Measurements from ENCODE around the gene PODN. TPM values are rescaled to one million over a fixed set of nuclear protein-coding genes. Genes with fewer than 3 reads are reported as not detected.

Gene PODN
- total RNA-seq, 1 experiment from 2014 or later, result 0.17 TPM

GRCh38 chr1:53132176-53132575 lies 70.2 kb downstream of the PODN start:
- Histone ChIP-seq H4K91ac (ENCODE audit: insufficient read length, low read depth, low read length) (no peak overlapping the region), H3K4me1 (ENCODE audit: insufficient read depth, low read length) (no peaks in the 10 kb centered on the region), H3K56ac (ENCODE audit: insufficient read length, low read depth, low read length) (no peak overlapping the region), H3K14ac (ENCODE audit: insufficient read depth, low read length) (no peak overlapping the region), H2BK20ac (ENCODE audit: low read depth, low read length, poor library complexity, severe bottlenecking) (no peak overlapping the region), H4K5ac (ENCODE audit: insufficient read length, low read depth, low read length) (no peak overlapping the region), H3K18ac (ENCODE audit: insufficient read length, low read depth, low read length) (no peak overlapping the region), H3K4me2 (ENCODE audit: insufficient read depth, insufficient read length, low read length) (no peak overlapping the region), H3K9ac (ENCODE audit: extremely low read depth, insufficient read length, low read length) (no peak overlapping the region), H3K23me2 (ENCODE audit: insufficient read length, low read depth, low read length, poor library complexity, severe bottlenecking) (no peaks in the 10 kb centered on the region), H2AK5ac (ENCODE audit: insufficient read length, low read length) (no peak overlapping the region), H2BK5ac (ENCODE audit: insufficient read length, low read length) (no peak overlapping the region), H4K20me1 (ENCODE audit: control insufficient read depth, insufficient read depth, insufficient read length) (no peaks in the 10 kb centered on the region), H2BK12ac (ENCODE audit: insufficient read length, low read depth, low read length) (no peak overlapping the region), H4K8ac (replicated peaks; ENCODE audit: insufficient read length, low read depth, low read length) (no peak overlapping the region), H3K23ac (ENCODE audit: insufficient read length, low read depth, low read length) (no peak overlapping the region), H3K79me2 (ENCODE audit: insufficient read depth, low read length) (no peaks in the 10 kb centered on the region), H3K27me3 (ENCODE audit: insufficient read depth, low read length) (no peaks in the 10 kb centered on the region), H3K4ac (ENCODE audit: low read depth, low read length) (no peak overlapping the region), H2BK120ac (ENCODE audit: low read depth, low read length, poor library complexity, severe bottlenecking) (no peak overlapping the region), H3K9me3 (ENCODE audit: control insufficient read depth, low read depth, low read length) (no peaks in the 10 kb centered on the region), H2AFZ (ENCODE audit: low read length) (no peak overlapping the region), H2BK15ac (ENCODE audit: low read depth, low read length) (no peak overlapping the region), H3K79me1 (ENCODE audit: insufficient read depth, low read depth, low read length, poor library complexity, severe bottlenecking) (no peaks in the 10 kb centered on the region), H3T11ph (ENCODE audit: low read length) (no peak overlapping the region), H3K27ac (ENCODE audit: insufficient read length, low read depth, low read length) (no peak overlapping the region)
- Mint-ChIP-seq H3K9me3 (peaks cover 3 to 5% of the 10 kb centered on the region in 2 experiments; a peak in 4 of 5 replicates), H3K27ac (no peak overlapping the region; a peak in 1 of 7 replicates), H3K4me3 (no peak overlapping the region), H3K36me3 (ENCODE audit: insufficient read depth in 1 of 3, low read depth in 3 of 3) (peaks cover 0 to 2% (median under 1%) of the 10 kb centered on the region in 3 experiments; a peak in 4 of 7 replicates), H3K4me1 (peaks cover 5 to 19% of the 10 kb centered on the region in 2 experiments), H3K27me3 (ENCODE audit: low read depth) (peaks cover 25% of the 10 kb centered on the region)
- DNase-seq, result no peak
- no peak for TF ChIP-seq CTCF (conservative IDR thresholded peaks at IDR 0.05)
- no CpG with 5 or more reads among the region's 8 CpGs for WGBS (ENCODE audit: extremely low coverage, insufficient read length, low lambda C conversion rate)

Measured in H9 (cell line).